ENCODE results near the gene MOB3A. TPM values are rescaled to one million over a fixed set of nuclear protein-coding genes. Genes with fewer than 3 reads are reported as not detected.

MOB3A gene
- total RNA-seq, 2 donors from 2014 or later: 37.8 to 50.9 TPM

DNA sequence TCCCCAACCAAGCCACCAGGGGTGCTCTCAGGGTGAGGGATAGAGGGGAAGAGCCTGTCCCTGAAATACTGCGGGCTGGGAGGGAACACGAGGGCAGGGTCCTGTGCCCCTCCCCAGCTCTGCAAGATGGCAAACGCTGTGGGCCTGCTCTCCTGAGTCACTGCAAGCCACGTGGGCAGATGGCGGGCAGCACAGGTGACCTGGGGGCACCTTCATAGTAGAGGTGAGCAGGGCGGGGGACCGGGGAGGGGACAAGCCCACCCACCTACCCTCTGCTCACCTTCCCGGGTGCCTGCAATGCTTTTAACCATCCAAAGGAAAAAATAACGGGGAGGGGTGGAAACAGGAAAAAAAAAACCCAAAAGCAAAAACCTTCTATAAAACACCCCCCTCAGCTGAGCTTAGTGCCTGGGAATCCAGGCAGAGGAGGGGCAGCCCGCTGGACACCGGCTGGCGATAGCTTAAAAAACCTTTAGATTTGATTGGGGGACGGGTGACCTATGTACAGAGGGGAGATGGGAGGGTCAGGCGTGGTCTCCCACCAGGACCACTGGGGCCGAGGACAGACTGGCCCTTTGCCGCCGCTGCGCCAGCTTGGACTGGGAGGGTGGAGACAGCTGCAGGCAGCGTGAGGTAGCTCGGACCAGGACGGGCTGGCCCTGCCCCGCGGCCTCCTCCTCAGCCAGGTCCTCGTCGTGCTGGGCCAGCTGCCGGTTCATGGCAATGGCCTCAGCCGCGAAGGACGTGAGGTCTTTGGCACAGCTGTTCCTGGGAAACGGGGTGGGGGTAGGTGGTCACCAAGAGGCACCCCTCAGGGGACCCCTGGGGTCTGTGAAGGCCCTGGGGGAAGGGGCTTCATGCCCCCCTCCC is 56.8 kb downstream of the MOB3A start:
- TF ChIP-seq, protein P1, sequence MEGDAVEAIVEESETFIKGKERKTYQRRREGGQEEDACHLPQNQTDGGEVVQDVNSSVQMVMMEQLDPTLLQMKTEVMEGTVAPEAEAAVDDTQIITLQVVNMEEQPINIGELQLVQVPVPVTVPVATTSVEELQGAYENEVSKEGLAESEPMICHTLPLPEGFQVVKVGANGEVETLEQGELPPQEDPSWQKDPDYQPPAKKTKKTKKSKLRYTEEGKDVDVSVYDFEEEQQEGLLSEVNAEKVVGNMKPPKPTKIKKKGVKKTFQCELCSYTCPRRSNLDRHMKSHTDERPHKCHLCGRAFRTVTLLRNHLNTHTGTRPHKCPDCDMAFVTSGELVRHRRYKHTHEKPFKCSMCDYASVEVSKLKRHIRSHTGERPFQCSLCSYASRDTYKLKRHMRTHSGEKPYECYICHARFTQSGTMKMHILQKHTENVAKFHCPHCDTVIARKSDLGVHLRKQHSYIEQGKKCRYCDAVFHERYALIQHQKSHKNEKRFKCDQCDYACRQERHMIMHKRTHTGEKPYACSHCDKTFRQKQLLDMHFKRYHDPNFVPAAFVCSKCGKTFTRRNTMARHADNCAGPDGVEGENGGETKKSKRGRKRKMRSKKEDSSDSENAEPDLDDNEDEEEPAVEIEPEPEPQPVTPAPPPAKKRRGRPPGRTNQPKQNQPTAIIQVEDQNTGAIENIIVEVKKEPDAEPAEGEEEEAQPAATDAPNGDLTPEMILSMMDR (IDR thresholded peaks at IDR 0.05): no peak
- H3K4me1 ChIP-seq (ENCODE audit: control insufficient read depth in 1 of 2, low read depth in 2 of 2): peaks cover 20 to 35% of the 10 kb centered on the region in 2 donors
- no peak overlapping the region for H3K4me3 ChIP-seq
- no peak overlapping the region for H3K27ac ChIP-seq
- peaks cover 7% of the 10 kb centered on the region for H3K9me3 ChIP-seq
- DNase-seq (ENCODE audit: low spot score) (no peak), ATAC-seq (ENCODE audit: insufficient number of reproducible peaks, low FRiP score, low read depth) (no peak)
- H3K27me3 ChIP-seq (replicated peaks; ENCODE audit: insufficient read depth): no peaks in the 10 kb centered on the region
- H3K36me3 ChIP-seq: peaks cover 40% of the 10 kb centered on the region

DNA sequence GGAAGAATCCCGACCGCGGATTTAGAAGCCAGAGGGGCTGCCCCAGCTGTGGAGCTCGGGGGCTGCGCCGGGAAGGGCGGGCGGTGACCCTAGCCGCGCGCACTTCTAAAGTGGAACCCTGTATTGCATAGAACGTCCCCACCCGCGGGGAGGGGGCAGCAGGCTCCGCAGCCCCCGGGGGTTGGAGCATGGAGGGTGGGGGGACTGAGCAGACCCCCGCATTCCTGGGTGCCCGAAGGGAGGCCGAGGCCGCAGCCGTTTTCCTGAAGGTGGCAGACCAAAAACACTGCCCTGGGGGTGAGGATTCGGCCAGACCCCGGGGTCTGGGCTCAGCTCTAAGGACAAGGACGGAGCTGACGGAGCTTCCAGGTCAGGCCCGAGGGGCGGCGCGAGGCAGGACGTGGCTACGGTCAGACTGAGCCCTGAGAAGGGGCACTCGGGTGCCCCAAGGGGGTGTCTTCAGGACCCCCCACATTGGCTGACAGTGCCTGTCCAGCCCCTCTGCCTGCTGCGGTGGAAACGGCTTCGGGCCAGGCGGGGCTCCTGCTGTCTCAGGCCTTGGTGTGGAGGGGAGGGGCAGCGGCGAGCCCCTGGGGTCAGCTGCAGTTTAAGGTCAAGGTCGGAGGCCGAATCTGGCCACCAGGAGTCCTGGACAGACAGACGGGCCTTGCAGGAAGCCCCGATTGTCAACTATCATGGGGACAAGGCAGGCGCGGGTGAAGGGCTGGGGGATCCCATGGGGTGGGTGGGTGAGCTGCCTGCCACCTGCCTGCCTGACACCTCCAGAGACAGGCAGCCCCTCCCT is 57.6 kb downstream of the MOB3A start:
- TF ChIP-seq, protein P1 (IDR thresholded peaks at IDR 0.05): no peak
- DNase-seq (ENCODE audit: low spot score): no peak
- Histone ChIP-seq H3K27me3 (replicated peaks; ENCODE audit: insufficient read depth) (no peaks in the 10 kb centered on the region), H3K9me3 (peaks cover 7% of the 10 kb centered on the region), H3K36me3 (peaks cover 39% of the 10 kb centered on the region), H3K4me1 (ENCODE audit: control insufficient read depth in 1 of 2, low read depth in 2 of 2) (peaks cover 19 to 31% of the 10 kb centered on the region in 2 donors), H3K27ac (no peak overlapping the region), H3K4me3 (no peak overlapping the region)
- no peak for ATAC-seq (ENCODE audit: insufficient number of reproducible peaks, low FRiP score, low read depth)

DNA sequence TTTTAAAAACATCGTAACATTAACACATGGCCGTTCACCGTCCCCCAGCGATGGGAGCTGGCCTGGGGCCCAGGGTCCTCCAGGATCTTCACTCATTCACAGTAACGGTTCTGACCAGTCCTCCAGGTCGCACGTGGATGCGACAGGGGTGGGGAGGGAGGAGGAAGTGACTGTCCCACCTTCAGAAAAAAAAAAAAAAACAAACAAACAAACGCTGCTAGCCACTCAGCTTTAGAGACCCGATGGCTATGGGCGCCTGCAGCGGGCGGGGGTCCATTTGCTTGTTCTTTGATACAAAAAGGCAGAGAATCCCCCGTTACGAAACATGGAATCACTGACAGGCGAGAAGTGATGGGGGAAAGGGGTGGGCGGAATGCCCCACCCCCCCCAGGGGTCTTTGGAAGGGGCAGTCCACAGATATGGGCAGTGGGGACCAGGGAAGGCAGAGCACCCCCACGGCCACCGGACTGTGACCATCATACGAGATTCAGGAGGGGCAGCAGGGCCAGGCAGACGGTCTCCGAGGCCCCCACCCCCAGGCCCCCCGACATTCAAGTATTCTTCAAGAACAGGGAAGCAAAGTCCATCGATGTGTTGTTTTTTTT is 58.4 kb downstream of the MOB3A start:
- no peak for DNase-seq (ENCODE audit: low spot score)
- Histone ChIP-seq H3K27ac (no peak overlapping the region), H3K9me3 (peaks cover 7% of the 10 kb centered on the region), H3K27me3 (replicated peaks; ENCODE audit: insufficient read depth) (no peaks in the 10 kb centered on the region), H3K4me1 (ENCODE audit: control insufficient read depth in 1 of 2, low read depth in 2 of 2) (peaks cover 17 to 30% of the 10 kb centered on the region in 2 donors), H3K4me3 (no peak overlapping the region), H3K36me3 (peaks cover 35% of the 10 kb centered on the region)
- ATAC-seq (ENCODE audit: insufficient number of reproducible peaks, low FRiP score, low read depth): no peak
- TF ChIP-seq, protein P1 (IDR thresholded peaks at IDR 0.05): no peak

DNA sequence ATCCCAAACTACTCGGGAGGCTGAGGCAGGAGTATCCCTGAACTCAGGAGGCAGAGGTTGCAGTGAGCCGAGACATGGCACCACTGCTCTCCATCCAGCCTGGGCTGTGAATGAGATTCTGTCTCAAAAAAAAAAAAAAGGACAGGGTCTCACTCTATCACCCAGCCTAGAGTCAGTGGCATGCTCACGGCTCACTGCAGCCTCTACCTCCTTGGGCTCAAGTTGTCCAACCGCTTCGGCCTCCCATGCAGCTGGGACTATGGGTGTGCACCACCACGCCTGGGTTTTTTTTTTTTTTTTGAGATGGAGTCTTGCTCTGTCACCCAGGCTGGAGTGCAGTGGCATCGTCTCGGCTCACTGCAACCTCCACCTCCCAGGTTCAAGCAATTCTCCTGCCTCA is 59.7 kb downstream of the MOB3A start:
- no peak for ATAC-seq (ENCODE audit: insufficient number of reproducible peaks, low FRiP score, low read depth)
- Histone ChIP-seq H3K27me3 (replicated peaks; ENCODE audit: insufficient read depth) (no peaks in the 10 kb centered on the region), H3K4me1 (ENCODE audit: control insufficient read depth in 1 of 2, low read depth in 2 of 2) (peaks cover 18 to 32% of the 10 kb centered on the region in 2 donors), H3K9me3 (peaks cover 7% of the 10 kb centered on the region), H3K4me3 (no peak overlapping the region), H3K36me3 (peaks cover 32% of the 10 kb centered on the region), H3K27ac (no peak overlapping the region)
- no peak for DNase-seq (ENCODE audit: low spot score)
- TF ChIP-seq, protein P1 (IDR thresholded peaks at IDR 0.05): no peak

DNA sequence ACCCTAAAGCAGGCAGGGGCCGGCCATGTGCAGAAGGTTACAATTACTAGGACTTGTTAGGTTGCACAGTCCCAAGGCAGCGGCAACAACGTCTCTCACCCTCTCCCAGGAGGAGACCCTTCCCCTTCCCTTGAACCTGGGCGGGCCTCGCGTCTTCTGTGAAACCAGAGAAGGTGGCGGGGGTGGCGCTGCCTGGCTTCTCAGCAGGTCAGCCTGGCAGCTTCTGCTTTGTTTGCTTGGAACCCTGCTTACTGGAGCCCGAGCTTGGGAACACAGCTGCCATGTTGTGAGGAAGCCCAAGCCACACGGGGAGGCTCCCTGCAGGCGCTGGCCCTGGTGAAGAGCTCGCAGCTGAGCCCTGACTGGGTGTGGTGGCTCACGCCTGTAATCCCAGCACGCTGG is 60.5 kb downstream of the MOB3A start:
- ATAC-seq (ENCODE audit: insufficient number of reproducible peaks, low FRiP score, low read depth) (no peak), DNase-seq (ENCODE audit: low spot score) (no peak)
- H3K9me3 ChIP-seq: peaks cover 7% of the 10 kb centered on the region
- H3K4me3 ChIP-seq: no peak overlapping the region
- TF ChIP-seq, protein P1 (IDR thresholded peaks at IDR 0.05): no peak
- H3K36me3 ChIP-seq: peaks cover 24% of the 10 kb centered on the region
- peaks cover 17 to 26% of the 10 kb centered on the region in 2 donors for H3K4me1 ChIP-seq (ENCODE audit: control insufficient read depth in 1 of 2, low read depth in 2 of 2)
- H3K27me3 ChIP-seq (replicated peaks; ENCODE audit: insufficient read depth): no peaks in the 10 kb centered on the region
- H3K27ac ChIP-seq: no peak overlapping the region
